ENCODE results near the gene DCLK2. TPM values are rescaled to one million over a fixed set of nuclear protein-coding genes. Genes with fewer than 3 reads are reported as not detected.

The DCLK2 gene
- 2.3 and 3.4 TPM in 2 replicates for total RNA-seq

DNA sequence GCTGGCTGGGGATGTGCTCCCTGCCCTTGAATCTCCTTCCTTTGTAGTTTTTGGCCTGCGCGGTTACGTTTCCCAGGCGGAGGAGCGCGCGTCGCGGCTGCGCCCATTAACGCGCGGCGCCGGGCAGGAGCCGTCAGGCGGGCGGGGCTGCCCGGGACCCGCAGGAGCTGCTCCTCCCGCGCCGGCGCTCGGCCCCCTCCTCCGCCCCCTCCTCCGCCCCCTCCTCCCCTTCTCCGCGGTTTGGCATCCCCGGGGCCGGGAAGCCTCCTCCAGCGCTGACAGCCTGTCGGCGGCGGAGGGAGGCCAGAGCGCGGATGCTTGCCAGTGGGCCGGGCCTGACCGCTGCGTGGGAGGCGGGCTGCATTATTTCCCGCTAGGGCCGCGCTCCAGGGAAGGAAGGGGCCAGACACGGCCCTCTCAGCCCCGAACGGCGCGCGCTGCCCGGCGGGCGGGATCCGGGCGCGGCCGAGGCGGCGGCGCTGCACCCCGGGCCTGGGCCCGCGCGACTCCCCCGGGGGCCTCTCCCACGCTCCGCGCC, at the start of gene DCLK2:
Gene DCLK2 (plus strand): TSS at position 405 of the 538 bp plus-strand sequence. CDS start 583 bp downstream, outside the sequence.
- Histone ChIP-seq H3K4me3 (ENCODE audit: low read depth, low read length) (peak within 1 kb of the TSS; percentile 56), H3K27me3 (ENCODE audit: control insufficient read depth, insufficient read depth, low read length) (no peaks in the 10 kb centered on the region), H3K36me3 (ENCODE audit: control insufficient read depth, insufficient read depth, low read length) (no peaks in the 10 kb centered on the region)
- DNase-seq (ENCODE audit: low read depth), result peak; percentile 32
- no peak for TF ChIP-seq CTCF (IDR thresholded peaks at IDR 0.05; ENCODE audit: insufficient read depth, low read length, poor library complexity, severe bottlenecking)

DNA sequence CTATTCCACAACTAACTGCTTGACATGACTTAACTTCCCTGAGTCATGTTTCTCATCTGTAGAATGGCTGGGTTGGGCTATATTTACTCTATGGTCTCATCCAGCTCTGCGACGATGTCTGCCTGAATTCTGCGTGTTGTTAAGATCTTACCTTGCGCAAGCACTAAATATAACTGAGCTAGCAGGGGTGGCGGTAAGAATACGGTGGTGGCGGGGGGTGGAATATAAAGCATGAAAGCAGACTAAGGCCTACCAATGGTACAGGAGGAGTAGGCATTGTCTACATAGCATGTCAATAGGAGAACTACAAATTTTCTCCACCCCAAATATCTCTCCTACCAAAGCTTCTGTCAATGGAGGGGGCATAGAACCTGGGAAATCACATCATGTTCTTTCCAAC, 45.7 kb upstream of the DCLK2 start:
- no peak for DNase-seq (ENCODE audit: low read depth)
- no peaks in the 10 kb centered on the region for H3K36me3 ChIP-seq (ENCODE audit: control insufficient read depth, insufficient read depth, low read length)
- H3K27me3 ChIP-seq (ENCODE audit: control insufficient read depth, insufficient read depth, low read length), result no peaks in the 10 kb centered on the region
- H3K4me3 ChIP-seq (ENCODE audit: low read depth, low read length), result no peak overlapping the region
- TF ChIP-seq CTCF (IDR thresholded peaks at IDR 0.05; ENCODE audit: insufficient read depth, low read length, poor library complexity, severe bottlenecking), result no peak

DNA sequence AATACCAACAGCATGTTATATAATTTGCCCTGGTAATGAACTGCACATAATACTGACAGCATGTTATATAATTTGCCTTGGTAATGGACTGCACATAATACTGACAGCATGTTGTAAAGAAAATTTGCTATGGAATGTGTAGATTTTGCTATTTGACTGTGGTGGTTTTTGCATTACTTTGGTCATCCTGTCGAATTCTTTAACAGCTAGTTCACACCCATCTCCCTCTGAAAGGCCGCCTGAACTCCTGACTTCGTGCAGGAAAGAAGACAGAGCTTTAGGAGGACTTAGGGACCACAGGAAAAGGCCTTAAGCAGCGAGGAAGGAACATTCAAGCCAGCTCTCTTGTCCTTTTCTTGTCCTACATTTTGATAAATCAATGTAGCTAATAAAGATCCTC, 45.2 kb upstream of the DCLK2 start:
- TF ChIP-seq CTCF (IDR thresholded peaks at IDR 0.05; ENCODE audit: insufficient read depth, low read length, poor library complexity, severe bottlenecking), result no peak
- DNase-seq (ENCODE audit: low read depth), result no peak
- H3K27me3 ChIP-seq (ENCODE audit: control insufficient read depth, insufficient read depth, low read length), result no peaks in the 10 kb centered on the region

GRCh38 chr4:150033901-150034300, 44.3 kb upstream of the DCLK2 start:
- Histone ChIP-seq H3K27me3 (ENCODE audit: control insufficient read depth, insufficient read depth, low read length) (no peaks in the 10 kb centered on the region), H3K4me3 (ENCODE audit: low read depth, low read length) (no peak overlapping the region), H3K36me3 (ENCODE audit: control insufficient read depth, insufficient read depth, low read length) (no peaks in the 10 kb centered on the region)
- TF ChIP-seq CTCF (IDR thresholded peaks at IDR 0.05; ENCODE audit: insufficient read depth, low read length, poor library complexity, severe bottlenecking), result no peak
- DNase-seq (ENCODE audit: low read depth), result peak; percentile 7

More for the DNA sequence above, 45.2 kb upstream of the DCLK2 start:
- Histone ChIP-seq H3K36me3 (ENCODE audit: control insufficient read depth, insufficient read depth, low read length) (no peaks in the 10 kb centered on the region), H3K4me3 (ENCODE audit: low read depth, low read length) (no peak overlapping the region)

- DNase-seq (ENCODE audit: low read depth), result no peak
- Histone ChIP-seq H3K36me3 (ENCODE audit: control insufficient read depth, insufficient read depth, low read length) (no peaks in the 10 kb centered on the region), H3K27me3 (ENCODE audit: control insufficient read depth, insufficient read depth, low read length) (no peaks in the 10 kb centered on the region), H3K4me3 (ENCODE audit: low read depth, low read length) (no peak overlapping the region)
- TF ChIP-seq CTCF (IDR thresholded peaks at IDR 0.05; ENCODE audit: insufficient read depth, low read length, poor library complexity, severe bottlenecking), result no peak
Observed at GRCh38 chr4:150037251-150037856, 40.9 kb upstream of the DCLK2 start.
